CD8-positive, alpha-beta memory T cell (primary cell): ENCODE measurements around the gene EHD3. TPM values are rescaled to one million over a fixed set of nuclear protein-coding genes. Genes with fewer than 3 reads are reported as not detected.

Experiments used
- CTCF ChIA-PET: fragments of 350-600 bp; sonication (Branson Sonifier 250); formaldehyde crosslinking; loops from one replicate; lab custom pipeline; 2021; ENCODE audit warnings: antibody characterized with exemption; lab: Charles Lee
- POLR2A ChIA-PET: fragments of 350-600 bp; sonication (Branson Sonifier 250); formaldehyde crosslinking; loops from one replicate; lab custom pipeline; 2021; ENCODE audit warnings: antibody characterized with exemption; lab: Charles Lee
- DNase-seq, 5 donors: peaks; one replicate each; pipeline versions ENCODE4 v3.0.0 to v3.0.0-alpha.2; 2020 to 2022; ENCODE audit warnings: mixed read lengths in 1 of 5
- H3K27ac ChIP-seq: one replicate; pipeline ENCODE4 v1.7.0; 2013; ENCODE audit warnings: low read depth, mild to moderate bottlenecking, low read length, moderate library complexity
- H3K27me3 ChIP-seq: 2 replicates; pipeline ENCODE4 v1.7.0; 2013; ENCODE audit warnings: low read length, mild to moderate bottlenecking; ENCODE audit not compliant: insufficient read depth, poor library complexity, severe bottlenecking
- H3K36me3 ChIP-seq: 2 replicates; pipeline ENCODE4 v1.7.0; 2013; ENCODE audit warnings: mild to moderate bottlenecking, low read length, moderate library complexity; ENCODE audit not compliant: insufficient read depth
- H3K4me1 ChIP-seq: 2 replicates; pipeline ENCODE4 v1.7.0; 2013; ENCODE audit warnings: mild to moderate bottlenecking, low read length, moderate library complexity; ENCODE audit not compliant: insufficient read depth
- H3K4me3 ChIP-seq: 2 replicates; pipeline ENCODE4 v1.7.0; 2013; ENCODE audit warnings: mild to moderate bottlenecking, low read length
- H3K9me3 ChIP-seq: 2 replicates; pipeline ENCODE4 v1.7.0; 2013; ENCODE audit warnings: mild to moderate bottlenecking, low read length
- H3K27ac Mint-ChIP-seq, 8 donors: one replicate each; pipeline ENCODE4 v1.8.0; 2020 to 2021; ENCODE audit warnings: mixed read lengths in 8 of 8, mild to moderate bottlenecking in 6 of 8, inconsistent platforms in 3 of 8, moderate library complexity in 3 of 8
- H3K27me3 Mint-ChIP-seq, 2 donors: one replicate each; pipeline ENCODE4 v1.8.0; 2020 to 2021; ENCODE audit warnings: mixed read lengths in 2 of 2, mild to moderate bottlenecking in 1 of 2, moderate library complexity in 1 of 2
- H3K36me3 Mint-ChIP-seq, 3 donors: one replicate each; pipeline ENCODE4 v1.8.0; 2020 to 2021; ENCODE audit warnings: mixed read lengths in 3 of 3, inconsistent platforms in 1 of 3, mild to moderate bottlenecking in 1 of 3
- H3K4me1 Mint-ChIP-seq, 3 donors: one replicate each; pipeline ENCODE4 v1.8.0; 2020 to 2021; ENCODE audit warnings: mixed read lengths in 3 of 3, inconsistent platforms in 1 of 3, mild to moderate bottlenecking in 1 of 3
- H3K4me3 Mint-ChIP-seq, 7 donors: one replicate each; pipeline ENCODE4 v1.8.0; 2020 to 2021; ENCODE audit warnings: mixed read lengths in 7 of 7, mild to moderate bottlenecking in 6 of 7, moderate library complexity in 4 of 7, inconsistent platforms in 2 of 7
- H3K9me3 Mint-ChIP-seq, 5 donors: one replicate each; pipeline ENCODE4 v1.8.0; 2020 to 2022; ENCODE audit warnings: mixed read lengths in 5 of 5, mild to moderate bottlenecking in 3 of 5, moderate library complexity in 2 of 5, inconsistent platforms in 1 of 5
- polyA plus RNA-seq: library from polyadenylated mRNA; unstranded; fragments of 300-500 nt; fragmentation: Illumina TruSeq; gene quantifications from one replicate; pipeline ENCODE4 v1.2.3, GENCODE V29; 2021
- total RNA-seq, 2 experiments: library from RNA; stranded (reverse); gene quantifications; one replicate each; pipeline ENCODE4 v1.2.3, GENCODE V29; 2021

Gene EHD3
- total and polyA plus RNA-seq, 3 experiments from 2014 or later, result 2.3 to 4.3 (median 2.3) TPM

DNA sequence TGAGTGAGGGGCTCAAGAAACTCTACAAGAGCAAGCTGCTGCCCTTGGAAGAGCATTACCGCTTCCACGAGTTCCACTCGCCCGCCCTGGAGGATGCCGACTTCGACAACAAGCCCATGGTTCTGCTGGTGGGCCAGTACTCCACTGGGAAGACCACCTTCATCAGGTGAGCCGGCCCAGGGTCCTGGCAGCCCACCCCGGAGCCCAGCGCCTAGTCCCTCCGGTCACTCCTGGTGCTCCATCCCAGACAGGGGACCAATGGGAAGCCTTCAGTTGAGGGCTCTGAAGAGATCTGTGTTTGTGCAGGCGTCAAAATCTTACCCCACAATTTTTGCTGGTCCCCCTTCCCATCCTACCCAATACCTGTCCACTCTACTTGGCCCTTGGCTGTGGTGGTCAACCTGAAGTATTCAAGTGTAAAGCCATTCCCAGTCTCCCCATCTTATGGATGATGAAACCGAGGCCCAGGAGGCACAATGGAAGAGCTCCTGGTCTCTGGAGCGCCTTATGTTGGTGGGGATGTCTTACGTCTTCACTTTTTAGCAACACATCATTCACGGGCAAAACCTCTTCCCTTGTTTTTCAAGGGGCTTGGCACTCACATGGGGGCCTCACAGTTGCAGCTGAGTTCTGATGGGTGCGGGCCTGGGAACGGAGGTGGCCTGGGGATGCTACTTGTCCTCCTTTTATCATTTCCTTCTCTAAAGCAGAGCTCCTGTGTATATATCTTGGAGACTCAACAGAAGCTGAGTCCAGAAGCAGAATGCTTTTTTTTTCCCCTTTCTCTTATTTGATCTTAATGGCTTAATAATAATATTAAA lies 941 bp downstream of the EHD3 start:
- Histone ChIP-seq H3K4me3 (peak overlapping the region; percentile 56), H3K9me3 (no peaks in the 10 kb centered on the region), H3K4me1 (peaks cover 17% of the 10 kb centered on the region), H3K27me3 (no peaks in the 10 kb centered on the region), H3K27ac (no peak overlapping the region), H3K36me3 (no peaks in the 10 kb centered on the region)
- Mint-ChIP-seq H3K4me3 (peak overlapping the region; percentile 81 to 91 (median 83)), H3K36me3 (no peaks in the 10 kb centered on the region), H3K9me3 (no peaks in the 10 kb centered on the region), H3K27me3 (peaks cover 6 to 10% of the 10 kb centered on the region in 2 donors), H3K4me1 (peaks cover 24 to 30% (median 25%) of the 10 kb centered on the region in 3 donors), H3K27ac (peak overlapping the region in 7 of 8 donors; percentile 34 to 86 (median 65))
- ChIA-PET CTCF (no interaction called here), POLR2A (no interaction called here)
- DNase-seq, result no peak

DNA sequence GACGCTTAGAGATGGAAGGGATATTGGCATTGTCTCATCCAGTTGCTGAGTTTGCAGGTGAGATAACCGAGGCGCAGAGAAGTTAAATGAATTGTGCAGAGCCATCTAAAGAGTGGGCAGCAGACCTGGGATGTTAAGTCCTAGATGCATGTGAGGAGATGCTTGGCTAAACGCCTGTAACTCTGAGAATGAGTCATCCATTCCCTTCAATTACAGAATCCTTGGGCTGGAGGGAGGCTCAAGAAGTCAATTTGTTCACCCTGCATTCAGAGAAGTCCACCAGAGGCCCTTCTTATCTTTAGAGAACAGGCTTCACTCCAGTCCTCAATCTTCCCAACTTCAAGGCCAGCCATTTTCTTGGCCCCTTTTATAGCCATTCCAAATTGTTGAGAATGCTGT lies 1.6 kb downstream of the EHD3 start:
- no peaks in the 10 kb centered on the region for H3K9me3 ChIP-seq
- Mint-ChIP-seq H3K4me3 (peak overlapping the region; percentile 81 to 91 (median 83)), H3K27ac (peak overlapping the region; percentile 15 to 86 (median 64)), H3K27me3 (peaks cover 5 to 6% of the 10 kb centered on the region in 2 donors), H3K4me1 (peaks cover 24 to 30% (median 25%) of the 10 kb centered on the region in 3 donors), H3K9me3 (no peaks in the 10 kb centered on the region), H3K36me3 (no peaks in the 10 kb centered on the region)
- ChIA-PET CTCF (no interaction called here), POLR2A (no interaction called here)
- DNase-seq, result no peak
- no peaks in the 10 kb centered on the region for H3K36me3 ChIP-seq
- H3K27ac ChIP-seq, result no peak overlapping the region
- H3K4me3 ChIP-seq, result no peak overlapping the region
- H3K4me1 ChIP-seq, result peaks cover 17% of the 10 kb centered on the region
- H3K27me3 ChIP-seq, result no peaks in the 10 kb centered on the region

DNA sequence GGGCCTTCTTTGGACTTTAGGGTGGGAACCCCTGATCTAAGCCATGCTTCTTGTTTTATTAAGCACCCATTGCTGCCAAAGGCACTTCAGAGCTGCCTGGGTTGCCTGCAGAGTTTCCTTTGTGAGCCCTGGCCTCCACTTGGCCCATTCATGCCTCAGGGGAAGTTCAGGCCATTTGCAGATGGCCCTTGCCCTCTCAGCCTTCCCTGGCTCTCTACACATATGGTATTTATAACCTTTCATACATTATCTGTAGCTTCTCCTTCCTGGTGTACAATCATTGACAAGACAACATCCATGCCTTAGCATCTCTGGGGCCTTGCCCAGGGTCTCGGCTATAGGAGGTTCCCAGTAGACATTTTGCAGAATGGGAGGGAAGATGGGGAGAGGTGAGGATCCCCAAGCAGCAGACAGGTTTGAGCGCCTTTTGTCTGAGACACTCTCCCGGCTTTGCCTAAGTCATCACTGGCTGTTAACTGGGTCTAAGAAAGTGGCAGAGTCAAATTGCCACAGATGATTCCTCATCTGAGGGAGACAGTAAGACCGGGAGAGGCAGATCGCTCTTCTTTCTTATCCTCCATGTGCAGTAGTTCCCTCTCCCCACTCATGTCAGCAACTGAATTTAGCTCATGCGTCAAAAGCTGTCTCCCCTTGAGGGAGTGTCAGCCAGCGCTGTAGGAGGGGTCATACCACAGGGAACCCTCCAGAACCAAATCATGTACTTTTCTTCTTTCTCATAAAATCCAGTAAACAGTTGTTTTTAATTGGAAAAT lies 2.7 kb downstream of the EHD3 start:
- CTCF ChIA-PET, result interaction anchor here (1.5 kb wide), 1 partner anchor 19 kb away, joined by 5 read pairs; no protein-coding TSS in a partner anchor
- no peaks in the 10 kb centered on the region for H3K27me3 ChIP-seq
- no peaks in the 10 kb centered on the region for H3K9me3 ChIP-seq
- POLR2A ChIA-PET, result interaction anchor here (0.6 kb wide), 1 partner anchor 82 kb away, joined by 3 read pairs; no protein-coding TSS in a partner anchor
- Mint-ChIP-seq H3K27ac (peak overlapping the region in 2 of 8 donors; percentile 22 to 34), H3K27me3 (peaks cover 1 to 6% of the 10 kb centered on the region in 2 donors), H3K4me3 (peak overlapping the region in 2 of 7 donors; percentile 35 to 73), H3K36me3 (no peaks in the 10 kb centered on the region), H3K9me3 (no peaks in the 10 kb centered on the region), H3K4me1 (peaks cover 24 to 30% (median 29%) of the 10 kb centered on the region in 3 donors)
- no peak overlapping the region for H3K27ac ChIP-seq
- DNase-seq, result no peak
- peaks cover 17% of the 10 kb centered on the region for H3K4me1 ChIP-seq
- no peaks in the 10 kb centered on the region for H3K36me3 ChIP-seq
- no peak overlapping the region for H3K4me3 ChIP-seq

DNA sequence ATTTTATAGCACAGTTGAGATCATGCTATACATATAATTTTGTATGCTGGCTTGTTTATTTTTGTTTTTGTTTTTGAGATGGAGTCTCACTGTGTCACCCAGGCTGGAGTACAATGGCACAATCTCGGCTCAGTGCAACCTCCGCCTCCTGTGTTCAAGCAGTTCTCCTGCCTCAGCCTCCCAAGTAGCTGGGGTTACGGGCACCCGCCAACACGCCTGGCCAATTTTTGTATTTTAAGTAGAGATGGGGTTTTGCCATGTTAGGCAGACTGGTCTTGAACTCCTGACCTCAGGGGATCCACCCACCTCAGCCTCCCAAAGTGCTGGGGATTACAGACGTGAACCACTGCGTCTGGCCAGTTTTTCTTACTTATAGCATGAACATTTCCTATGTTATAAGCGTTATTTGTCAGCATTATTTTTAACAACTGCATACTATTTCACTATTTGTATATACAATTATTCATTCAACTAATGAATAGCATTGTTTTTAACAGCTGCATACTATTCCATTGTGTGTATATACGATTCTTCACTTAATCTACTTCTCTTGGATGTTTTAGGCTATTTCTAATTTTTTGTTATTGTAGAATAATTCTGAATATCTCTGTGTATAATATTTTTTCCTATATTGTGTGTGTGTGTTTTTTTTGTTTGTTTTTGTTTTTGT lies 3.5 kb downstream of the EHD3 start:
- Mint-ChIP-seq H3K4me1 (peaks cover 24 to 30% (median 29%) of the 10 kb centered on the region in 3 donors), H3K9me3 (no peaks in the 10 kb centered on the region), H3K27ac (peak overlapping the region in 1 of 8 donors; percentile 46), H3K4me3 (no peak overlapping the region), H3K27me3 (peaks cover 0 to 1% of the 10 kb centered on the region in 2 donors), H3K36me3 (no peaks in the 10 kb centered on the region)
- Histone ChIP-seq H3K4me1 (peaks cover 17% of the 10 kb centered on the region), H3K9me3 (no peaks in the 10 kb centered on the region), H3K27ac (no peak overlapping the region), H3K4me3 (no peak overlapping the region), H3K27me3 (no peaks in the 10 kb centered on the region), H3K36me3 (no peaks in the 10 kb centered on the region)
- CTCF ChIA-PET, result interaction anchor here (1.5 kb wide), 1 partner anchor 18 kb away, joined by 5 read pairs; no protein-coding TSS in a partner anchor
- POLR2A ChIA-PET, result interaction anchor here (0.6 kb wide), 1 partner anchor 81 kb away, joined by 3 read pairs; no protein-coding TSS in a partner anchor
- no peak for DNase-seq

DNA sequence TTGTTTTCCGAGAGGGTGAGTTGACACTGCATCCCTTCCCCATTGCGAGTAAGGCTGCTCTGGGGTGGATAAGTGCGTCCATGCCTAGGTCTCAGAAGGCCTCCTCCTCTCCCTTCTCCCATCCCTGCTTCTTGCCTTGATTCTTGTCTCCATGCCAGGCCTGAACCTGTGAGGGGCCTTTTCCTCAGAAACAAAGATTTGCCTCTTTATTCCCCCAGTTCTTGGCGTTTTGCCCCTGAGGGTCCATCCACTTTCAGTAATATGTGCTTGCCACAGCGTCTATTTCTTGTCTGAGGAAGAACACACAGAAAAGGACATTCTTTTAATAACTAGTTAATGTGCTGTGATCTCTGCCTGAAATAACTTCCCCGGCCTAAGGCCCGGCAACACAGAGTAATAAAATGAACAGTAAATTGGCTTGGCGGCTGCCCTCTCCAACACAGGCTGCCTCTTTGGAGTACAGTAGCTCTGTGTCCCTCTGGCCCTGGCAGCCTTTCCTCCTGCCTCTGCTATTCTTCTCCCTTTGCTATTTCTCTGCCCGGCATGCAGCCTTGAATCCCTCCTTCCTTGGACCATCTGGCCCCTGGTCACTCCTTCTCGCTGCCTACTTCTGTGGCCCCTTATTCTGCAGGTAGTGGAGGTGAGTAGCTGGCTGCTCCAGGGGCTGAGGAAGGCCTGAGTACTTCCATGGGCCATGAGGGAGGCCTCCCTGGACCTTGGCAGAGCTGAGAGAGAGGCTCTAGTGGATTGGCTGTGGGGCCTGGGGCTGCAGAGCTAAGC lies 4.4 kb downstream of the EHD3 start:
- H3K4me1 Mint-ChIP-seq, result peaks cover 23 to 27% (median 24%) of the 10 kb centered on the region in 3 donors
- Histone ChIP-seq H3K27me3 (no peaks in the 10 kb centered on the region), H3K27ac (no peak overlapping the region), H3K9me3 (no peaks in the 10 kb centered on the region), H3K36me3 (no peaks in the 10 kb centered on the region), H3K4me1 (peaks cover 15% of the 10 kb centered on the region), H3K4me3 (no peak overlapping the region)
- H3K27ac Mint-ChIP-seq, result peak overlapping the region in 1 of 8 donors; percentile 9
- no peaks in the 10 kb centered on the region for H3K9me3 Mint-ChIP-seq
- no peak for DNase-seq
- ChIA-PET CTCF (no interaction called here), POLR2A (no interaction called here)
- H3K27me3 Mint-ChIP-seq, result peaks cover 0 to 1% of the 10 kb centered on the region in 2 donors
- H3K36me3 Mint-ChIP-seq, result peaks cover 0 to 1% (median 0%) of the 10 kb centered on the region in 3 donors
- peak overlapping the region in 1 of 7 donors; percentile 68 for H3K4me3 Mint-ChIP-seq

DNA sequence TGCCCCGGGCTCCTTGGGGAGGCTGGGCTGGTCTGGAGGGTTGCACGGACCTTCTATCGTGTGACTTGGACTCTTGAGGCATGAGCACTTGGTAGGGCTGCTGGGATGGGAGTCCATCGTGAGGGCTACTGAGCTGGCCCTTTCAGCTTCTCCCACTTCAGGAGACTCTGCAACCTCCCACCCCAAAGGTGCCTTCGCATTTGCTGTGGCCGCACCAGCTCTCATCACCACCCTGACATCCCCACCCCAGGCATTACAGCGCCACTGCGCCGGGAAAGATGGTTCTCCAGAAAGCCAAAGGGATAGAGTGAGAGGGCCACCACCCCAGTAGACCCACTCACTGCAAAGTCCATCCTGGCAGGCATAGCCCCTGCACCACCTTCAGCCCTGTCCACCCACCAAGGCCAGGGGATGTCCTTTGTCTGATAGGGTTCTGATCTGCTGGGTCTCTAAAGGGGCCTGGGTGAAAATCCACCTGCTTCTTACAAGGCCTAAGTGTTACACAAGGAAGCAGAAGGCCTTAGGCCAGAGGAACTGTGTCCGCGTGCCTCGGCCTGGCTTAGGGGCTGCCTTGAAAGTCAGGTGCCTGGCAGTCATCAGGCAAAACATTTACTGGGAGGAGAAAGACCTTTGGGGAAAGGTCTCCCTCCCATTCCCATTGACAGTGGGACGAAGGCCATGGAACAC lies 5.1 kb downstream of the EHD3 start:
- Histone ChIP-seq H3K27ac (no peak overlapping the region), H3K4me1 (peaks cover 11% of the 10 kb centered on the region), H3K9me3 (no peaks in the 10 kb centered on the region), H3K4me3 (no peak overlapping the region), H3K27me3 (no peaks in the 10 kb centered on the region), H3K36me3 (no peaks in the 10 kb centered on the region)
- DNase-seq, result no peak
- H3K9me3 Mint-ChIP-seq, result no peaks in the 10 kb centered on the region
- no peak overlapping the region for H3K27ac Mint-ChIP-seq
- ChIA-PET CTCF (no interaction called here), POLR2A (no interaction called here)
- peaks cover 0 to 1% (median 0%) of the 10 kb centered on the region in 3 donors for H3K36me3 Mint-ChIP-seq
- peaks cover 0 to 1% of the 10 kb centered on the region in 2 donors for H3K27me3 Mint-ChIP-seq
- H3K4me3 Mint-ChIP-seq, result no peak overlapping the region
- H3K4me1 Mint-ChIP-seq, result peaks cover 19 to 23% (median 19%) of the 10 kb centered on the region in 3 donors
